NCI-H748 (cell line): ENCODE data around the gene UBE2F.
"Not testable (repeated sequence)": the region's sequence is repeated elsewhere in the genome, so short reads cannot be mapped to it uniquely, and the experiment has no call there.

Experiments used
- DNase-seq: peaks from one replicate; lab custom pipeline; 2025; ENCODE audit not compliant: unreplicated experiment; lab: John Stamatoyannopoulos, UW

Gene UBE2F

DNA sequence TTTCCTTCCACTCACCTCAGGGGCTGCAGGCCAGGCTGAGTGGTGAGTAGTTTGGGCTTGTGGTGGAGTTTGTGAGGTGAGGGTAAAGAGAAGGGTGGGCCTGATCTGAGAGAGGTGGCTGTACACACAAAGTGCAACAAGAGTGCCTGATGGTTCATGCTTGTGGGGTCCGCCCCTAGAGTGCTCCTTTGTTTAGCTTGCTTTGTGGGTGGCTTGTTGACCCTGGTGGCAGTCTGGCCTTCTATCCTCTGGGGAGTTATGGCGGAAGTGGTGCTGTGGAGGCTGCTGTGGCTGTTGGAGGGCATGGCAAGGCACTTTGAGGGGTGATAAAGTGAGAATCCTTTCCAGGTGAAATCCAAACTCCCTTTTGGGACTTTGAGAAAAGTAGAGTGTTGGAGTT is 10.6 kb downstream of the UBE2F start:
- no peak for DNase-seq

DNA sequence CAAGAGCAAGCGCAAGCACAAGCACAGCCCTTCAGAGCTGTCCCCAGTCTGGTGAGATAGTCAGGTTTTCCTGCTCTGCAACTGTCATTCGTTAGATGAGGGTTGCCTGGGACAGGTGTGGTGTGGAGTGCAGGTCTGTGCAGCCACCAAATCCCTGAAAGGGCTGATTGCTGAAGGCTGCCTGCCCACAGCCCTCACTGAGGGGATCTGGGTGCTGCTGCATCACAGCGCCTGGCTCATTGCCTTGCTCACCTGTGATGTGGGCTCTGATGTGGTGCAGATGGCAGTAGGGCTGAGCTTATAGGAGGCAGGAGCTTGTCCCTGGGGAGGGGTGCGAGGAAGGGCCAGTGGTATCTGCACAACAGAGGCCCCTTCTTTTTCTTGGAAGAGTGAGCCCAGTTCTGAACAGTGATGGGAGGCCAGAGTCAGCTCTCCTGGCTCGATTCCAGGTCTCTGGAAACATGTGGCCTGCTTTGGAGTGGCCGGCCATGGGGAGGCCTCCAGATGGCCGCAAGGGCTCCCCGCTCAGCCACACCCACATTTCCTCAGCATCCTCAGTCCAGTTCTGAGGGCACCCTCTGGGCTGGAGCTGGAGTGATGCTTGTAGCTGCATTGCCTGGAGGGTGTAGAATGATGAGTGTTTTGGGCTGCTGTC is 11.4 kb downstream of the UBE2F start:
- DNase-seq = no peak

DNA sequence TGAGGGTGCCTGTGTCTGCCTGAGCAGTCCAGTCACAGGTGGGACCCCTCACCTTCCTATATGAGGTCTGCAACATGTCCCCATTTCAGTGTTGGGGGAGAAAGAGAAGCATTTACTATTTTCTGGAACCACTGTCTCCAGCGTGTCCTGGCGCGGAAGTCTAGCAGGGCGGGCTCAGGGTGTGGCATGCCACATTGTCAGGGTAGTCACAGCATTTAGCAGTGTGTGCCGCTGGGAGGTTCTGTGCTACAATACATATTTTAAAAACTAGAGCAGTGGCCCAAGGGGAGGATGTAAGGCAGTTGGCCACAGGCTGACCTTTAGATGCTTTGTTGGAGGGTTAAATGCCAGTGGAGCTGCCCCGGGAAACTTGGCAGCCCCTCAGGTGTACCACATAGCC is 12.5 kb downstream of the UBE2F start:
- DNase-seq = no peak

DNA sequence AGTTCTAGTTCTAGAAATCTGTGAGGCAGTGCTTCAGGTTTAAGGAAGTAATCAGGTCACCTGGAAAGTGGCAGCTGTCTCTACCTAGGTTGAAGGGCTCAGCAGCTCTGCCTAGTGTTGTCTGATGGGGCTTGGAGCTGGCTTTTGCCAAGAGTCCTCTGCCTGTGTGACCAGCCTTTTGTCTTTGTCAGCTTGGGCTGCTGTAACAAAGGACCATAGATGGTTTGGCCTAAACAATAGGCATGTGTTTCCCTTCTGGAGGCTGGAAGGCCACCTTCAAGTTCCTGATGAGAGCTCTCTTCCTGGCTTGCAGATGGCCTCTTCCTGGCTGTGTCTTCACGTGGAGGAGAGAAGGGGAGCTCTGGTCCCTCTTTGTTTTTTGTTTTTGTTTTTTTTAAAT is 13.3 kb downstream of the UBE2F start:
- DNase-seq = no peak

DNA sequence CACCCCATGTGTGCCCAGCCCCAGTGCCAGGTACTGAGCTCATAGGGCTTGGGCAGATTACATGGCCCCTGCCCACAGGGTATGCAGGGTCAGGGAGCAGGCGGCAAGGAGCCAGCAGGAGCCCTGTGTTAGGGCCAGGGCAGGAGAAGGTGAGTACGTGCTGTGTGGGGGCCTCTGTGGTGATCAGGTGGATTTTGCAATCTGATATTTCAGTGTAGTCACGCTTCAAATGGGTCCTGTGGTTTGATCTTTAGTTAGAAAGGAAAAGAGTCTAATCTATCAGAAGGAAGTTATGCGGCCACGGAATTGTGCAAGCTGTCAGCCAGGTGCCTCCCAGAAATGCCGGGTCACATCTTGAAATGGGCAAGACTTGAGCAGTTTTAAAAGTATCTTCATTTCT is 13.9 kb downstream of the UBE2F start:
- DNase-seq = no peak

DNA sequence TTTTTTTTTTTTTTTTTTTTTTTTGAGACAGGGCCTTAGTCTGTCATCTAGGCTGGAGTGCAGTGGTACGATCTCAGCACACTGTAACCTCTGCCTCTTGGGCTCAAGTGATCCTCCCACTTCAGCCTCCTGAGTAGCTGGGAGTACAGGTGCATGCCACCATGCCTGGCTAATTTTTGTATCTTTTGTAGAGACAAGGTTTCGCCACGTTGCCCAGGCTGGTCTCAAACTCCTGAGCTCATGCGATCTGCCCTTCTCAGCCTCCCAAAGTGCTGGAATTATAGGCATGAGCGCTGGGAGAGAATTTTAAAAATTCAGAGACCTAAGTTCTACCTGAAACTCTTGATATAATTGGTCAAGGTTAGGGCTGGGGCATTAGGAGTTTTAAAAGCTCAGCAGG is 14.8 kb downstream of the UBE2F start:
- not testable (repeated sequence) for DNase-seq

DNA sequence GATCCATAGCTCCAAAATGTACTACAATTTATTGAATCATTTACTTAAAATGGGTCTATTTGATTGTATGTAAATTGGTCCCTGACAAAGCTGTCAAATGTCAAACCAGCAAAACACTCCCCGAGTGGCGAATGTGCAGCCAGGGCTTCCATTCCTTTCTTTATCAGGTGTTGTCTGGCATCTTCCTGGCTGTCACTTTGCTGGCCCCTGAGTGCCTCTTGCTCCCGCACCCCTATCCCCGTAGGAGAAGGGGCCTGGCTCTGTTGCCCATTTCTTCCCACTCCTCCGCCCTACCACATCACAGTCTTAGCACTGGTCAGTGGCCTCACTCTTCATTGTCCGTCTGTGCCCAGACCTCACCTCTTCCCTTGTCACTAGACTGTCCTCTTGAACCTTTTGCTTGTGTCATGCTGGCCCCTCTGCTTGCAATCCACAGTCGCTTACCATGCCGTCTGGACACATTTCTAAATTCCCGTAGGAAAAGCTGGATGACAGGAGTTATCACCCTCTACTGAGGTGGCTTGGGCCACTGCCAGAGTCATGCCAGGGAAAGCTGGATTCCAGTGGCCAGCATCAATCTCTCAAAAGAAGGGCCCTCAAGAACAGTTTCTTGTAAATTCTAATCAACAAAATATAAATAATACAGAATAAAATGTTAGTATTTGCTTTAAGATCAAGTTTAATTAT is 15.4 kb downstream of the UBE2F start:
- no peak for DNase-seq

DNA sequence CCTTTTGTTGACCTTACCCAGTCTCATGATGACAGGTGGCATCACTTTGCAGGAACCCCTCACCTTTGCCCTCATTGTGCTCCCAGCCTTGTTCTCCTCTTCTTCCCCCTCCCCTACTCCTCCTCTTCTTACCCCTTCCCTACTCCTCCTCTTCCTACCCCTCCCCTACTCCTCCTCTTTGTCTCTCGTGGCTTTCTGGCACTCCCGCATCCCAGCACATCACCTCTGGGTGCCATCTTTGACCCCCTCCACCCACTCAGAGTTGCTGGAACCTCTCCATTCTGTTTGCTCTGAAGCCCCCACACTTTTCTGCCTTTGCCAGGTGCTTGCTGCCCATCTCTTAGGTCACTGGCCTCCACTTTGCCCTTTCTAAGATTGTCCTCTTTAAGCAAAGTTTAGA is 17.1 kb downstream of the UBE2F start:
- DNase-seq = no peak

DNA sequence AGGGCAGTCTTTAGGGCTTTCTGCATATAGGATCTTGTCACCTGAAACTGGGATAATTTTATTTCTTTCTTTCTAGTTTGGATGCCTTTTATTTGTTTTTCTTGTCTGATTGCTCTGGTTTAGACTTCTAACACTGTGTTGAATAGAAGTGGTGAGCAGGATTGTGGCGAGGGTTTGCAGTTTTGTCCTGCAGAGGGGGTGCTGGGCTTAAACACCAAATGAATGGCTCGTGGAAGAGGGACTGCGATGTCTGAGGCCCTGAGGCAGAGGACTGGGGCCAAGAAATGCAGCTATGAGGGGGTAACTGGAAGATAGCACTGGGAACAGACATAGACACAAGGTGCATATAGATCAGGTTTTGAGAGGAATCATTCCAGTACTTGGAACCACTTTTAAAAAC is 20.5 kb downstream of the UBE2F start:
- DNase-seq = no peak

DNA sequence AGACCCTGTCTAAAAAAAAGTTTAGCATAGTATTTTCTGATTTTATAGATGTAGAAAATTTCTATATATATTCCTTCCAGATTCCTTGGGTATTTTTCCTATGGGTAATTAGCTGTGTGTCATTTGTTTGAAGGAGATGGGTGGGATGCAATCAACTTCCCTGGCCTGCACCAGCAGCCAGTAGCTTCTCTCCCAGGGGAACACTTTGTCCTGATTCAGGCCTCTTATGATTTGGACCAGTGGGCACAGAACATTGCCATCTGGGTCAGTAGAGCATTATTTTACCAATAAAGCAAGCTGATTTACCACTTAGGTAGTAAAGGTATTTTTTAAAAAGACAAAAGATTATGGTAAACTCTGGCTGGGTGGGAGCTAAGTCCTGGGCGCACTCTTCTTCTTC is 26.9 kb downstream of the UBE2F start:
- no peak for DNase-seq

DNA sequence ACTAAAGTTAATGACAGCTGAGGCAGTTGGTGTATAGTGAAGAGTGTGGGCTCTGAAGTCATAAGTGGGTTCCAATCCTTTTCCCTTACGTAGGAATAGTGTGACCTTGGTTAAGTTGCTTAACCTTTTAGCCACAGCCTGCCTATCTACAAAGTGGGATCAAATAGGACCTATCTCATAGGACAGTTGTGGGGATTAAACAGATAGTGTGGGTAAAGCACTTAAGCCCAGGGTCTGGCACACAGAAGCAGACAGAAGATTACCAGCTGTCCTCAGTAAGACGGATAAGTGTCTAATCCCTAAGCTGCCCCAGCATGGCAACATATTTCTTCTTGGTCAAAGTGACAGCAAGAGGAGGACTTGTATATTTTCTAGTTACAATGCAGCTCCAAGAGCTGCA is 28.2 kb downstream of the UBE2F start:
- DNase-seq = no peak

DNA sequence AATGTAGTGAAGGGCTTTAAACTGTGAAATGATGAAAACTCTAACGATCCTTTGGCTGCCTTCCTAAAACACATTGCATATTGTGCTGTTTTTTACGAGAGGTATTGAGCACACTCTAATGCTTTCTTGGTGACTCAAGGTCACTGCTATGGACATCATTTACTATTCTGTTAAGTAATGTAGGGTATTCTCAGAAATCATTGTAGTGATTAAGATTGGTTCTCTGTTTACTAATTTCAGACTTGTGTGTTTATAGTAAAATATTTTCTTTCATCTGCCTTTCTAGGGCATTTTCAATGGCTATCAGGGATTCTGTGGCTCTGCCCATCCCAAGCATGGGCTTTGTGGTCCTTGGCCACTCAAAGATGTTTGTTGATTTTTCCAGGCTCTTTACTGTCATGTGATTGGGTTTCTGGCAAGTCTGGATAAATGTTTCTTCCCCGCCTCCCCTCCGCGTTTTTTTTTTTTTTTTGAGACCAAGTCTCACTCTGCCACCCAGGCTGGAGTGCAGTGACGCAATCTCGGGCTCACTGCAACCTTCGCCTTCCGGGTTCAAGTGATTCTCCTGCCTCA is 29.3 kb downstream of the UBE2F start:
- DNase-seq = no peak

DNA sequence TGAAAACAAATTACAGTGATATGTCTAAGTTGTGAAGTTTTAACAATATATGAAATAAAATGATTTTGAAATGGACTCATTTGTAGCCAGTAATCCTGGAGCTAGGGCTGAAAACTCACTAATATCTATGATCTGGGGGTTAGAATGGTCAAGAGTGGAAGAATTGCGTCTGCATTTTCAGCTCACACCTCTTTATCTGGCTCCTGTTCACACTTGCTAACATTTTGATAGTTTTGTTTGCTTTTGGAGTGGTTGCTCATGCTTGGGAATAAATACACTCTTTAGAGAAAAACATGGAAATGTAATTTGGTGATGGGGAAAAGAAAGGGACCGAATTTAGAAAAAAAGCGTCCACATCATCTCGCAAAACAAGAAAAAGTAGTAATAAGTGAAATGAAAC is 30.7 kb downstream of the UBE2F start:
- no peak for DNase-seq

DNA sequence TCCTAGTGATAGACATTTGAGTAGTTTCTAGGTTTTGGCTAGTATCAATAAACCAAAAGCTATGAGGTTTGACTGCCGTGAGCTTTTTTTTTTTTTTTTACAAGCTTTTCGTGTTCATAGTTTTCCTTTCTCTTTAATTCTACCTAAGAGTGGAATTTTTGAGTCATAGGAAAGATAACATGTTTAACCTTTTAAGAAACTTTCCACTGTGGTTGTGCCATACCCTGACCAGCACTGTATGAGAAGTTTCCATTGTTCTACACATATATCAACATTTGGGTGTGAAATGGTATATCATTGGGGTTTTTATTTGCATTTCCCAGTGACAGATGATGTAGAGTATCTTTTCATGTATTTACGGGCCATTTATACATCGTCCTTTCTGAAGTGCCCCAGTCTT is 31.7 kb downstream of the UBE2F start:
- DNase-seq = no peak

DNA sequence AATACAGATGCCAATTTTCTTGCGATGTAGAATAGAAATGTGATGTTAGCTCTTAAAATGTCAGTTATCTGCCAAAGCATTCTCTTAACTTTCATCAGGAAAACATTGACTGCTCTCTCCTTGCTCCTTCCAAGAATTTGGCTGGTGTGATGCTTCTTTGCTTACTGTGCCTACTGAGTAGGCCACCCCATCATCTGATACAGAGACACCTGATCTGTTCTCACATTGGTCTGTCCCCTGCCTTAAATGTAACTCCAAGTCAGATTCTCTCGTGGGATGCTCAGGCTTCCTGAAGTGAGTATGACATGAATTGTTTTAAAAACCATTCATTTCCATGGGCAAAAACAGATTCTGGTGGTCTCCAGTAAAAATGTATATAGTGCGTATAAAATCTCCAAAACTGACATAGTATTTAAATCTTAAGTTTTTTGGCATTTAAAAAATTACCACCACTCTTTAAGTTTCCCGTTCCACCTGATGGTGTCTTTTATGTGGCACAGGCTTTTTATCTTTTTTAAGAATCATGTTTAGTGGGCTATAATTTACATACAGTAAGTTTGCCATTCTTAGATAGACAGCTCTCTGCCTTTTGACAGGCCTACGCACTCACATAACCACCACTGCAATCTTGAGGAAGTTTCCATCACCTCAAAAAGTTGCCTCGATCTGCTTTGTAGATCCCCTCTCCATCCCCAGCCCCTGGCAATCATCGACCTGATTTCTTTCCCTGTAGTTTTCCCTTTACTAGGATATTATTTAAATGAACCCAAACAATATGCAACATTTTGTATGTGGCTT is 36.6 kb downstream of the UBE2F start:
- DNase-seq = no peak

DNA sequence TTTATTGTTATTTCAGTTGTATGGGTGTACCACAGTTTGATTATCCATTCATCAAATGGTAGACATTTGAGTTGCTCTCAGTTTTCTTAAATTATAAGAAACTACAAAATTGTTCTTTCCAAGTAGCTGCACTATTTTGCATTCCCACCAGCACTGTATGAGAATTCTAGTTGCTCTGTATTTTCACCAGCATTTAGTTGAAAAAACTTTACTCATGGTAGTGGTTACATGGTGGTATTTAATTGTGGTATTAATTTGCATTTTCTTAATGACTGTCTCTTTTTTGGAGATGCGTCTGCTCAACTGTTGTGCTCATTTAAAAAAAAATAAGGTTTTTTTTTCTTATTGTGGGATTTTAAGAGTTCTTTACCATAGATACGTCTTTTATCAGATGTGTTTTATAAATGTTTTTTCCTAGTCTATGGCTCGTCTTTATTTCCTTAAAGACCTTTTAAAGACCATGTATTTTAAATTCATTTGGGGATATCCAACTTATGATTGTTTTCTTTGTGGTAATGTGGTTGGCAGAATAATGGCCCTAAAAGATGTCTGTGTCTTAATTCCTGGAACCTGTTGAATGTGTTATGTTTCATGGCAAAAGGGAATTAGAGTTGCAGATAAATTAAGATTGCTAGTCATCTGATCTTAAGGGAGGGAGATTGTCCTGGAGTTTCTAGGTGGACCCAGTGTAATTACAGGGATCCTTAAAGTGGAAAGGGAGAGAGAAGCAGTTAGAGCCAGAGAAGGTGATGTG is 37.4 kb downstream of the UBE2F start:
- DNase-seq = no peak

DNA sequence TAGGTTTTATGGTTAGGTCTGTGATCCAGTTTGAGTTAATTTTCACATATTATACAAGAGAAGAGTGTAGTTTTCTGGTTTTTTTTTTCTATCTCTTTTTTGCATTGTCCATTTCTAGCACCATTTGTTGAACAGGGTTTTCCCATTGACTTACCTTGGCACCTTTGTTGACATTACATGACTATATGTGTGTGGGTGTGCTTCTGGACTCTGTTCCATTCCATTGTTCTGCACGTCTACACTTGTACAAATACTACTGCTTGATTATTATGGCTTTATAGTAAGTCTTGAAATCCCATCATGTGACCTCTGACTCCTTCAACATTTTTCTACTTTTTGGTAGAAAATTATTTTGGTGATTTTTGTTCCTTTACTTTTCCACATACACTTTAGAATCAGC is 38.7 kb downstream of the UBE2F start:
- no peak for DNase-seq

DNA sequence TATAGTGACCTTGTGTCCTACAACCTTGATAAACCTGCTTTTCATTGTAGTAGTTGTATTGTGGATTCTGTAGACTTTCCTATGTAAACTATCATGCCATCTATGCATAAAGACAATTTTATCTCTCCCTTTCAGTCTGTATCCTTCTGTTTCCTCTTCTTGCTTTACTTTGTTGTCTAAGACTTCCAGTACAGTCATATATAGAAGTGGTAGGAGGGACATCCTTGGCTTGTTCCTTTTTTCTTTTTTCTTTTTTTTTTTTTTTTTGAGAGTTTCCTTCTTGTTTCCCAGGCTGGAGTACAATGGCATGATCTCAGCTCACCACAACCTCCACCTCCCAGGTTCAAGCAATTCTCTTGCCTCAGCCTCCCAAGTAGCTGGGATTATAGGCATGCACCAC is 39.7 kb downstream of the UBE2F start:
- DNase-seq = no peak

DNA sequence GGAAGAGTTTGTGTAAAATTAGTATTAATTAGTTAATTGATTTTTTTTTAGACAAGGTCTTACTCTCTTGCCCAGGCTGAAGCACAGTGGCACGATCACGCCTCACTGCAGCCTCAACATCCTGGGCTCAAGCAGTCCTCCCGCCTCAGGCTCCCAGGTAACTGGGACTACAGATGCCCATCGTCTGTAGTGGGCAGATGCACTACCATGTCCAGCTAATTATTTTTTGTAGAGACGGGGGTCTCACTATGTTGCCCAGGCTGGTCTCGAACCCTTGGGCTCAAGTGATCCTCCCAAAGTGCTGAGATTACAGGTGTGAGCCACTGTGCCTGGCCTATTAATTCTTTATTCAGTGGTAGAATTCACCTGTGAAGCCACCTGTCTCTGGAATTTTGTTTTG is 41.1 kb downstream of the UBE2F start:
- no peak for DNase-seq

DNA sequence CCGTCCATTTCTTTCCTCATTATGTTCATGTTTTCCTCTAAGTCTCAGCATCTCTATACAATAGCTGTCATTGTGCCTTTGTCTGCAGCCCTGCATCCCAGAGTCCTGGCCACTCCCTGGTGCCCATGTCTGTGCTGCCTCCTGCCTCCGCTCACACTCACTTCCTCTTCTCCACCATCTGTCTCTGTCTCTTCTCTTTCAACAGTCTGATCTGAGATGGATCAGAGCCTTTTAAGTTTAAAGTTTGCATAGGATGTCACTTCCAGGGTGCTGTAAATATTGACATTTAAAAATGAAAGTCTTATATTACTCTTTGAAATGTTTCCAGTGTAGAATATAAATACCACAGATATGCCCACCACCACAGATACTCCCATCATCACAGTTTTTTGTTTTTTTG is 42.7 kb downstream of the UBE2F start:
- DNase-seq = no peak

DNA sequence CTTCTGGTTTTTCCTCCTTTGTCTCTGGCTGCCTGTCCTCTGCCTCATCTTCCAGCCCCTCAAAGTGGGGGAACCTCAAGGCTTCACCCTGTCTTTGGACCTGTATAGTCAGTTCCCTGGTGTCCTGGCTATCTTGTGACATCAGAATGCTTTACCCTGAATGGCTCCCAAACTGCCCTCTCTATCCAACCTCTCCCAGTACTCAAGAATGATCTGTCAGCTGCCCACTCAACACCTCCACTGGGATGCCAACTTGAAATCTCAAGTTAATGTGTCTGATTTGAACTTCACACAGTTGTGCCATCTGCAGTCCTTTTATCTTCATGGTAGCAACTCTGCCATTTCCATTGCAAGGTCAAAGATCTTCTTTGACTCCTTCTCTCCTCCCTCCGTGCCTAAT is 43.8 kb downstream of the UBE2F start:
- DNase-seq = no peak
